M059J (cell line): Measurements from ENCODE around the gene ZNF710. TPM values are rescaled to one million over a fixed set of nuclear protein-coding genes. Genes with fewer than 3 reads are reported as not detected.

Experiments used
- DNase-seq: peaks from one replicate; pipeline ENCODE4 v3.0.0-alpha.2; 2012; ENCODE audit warnings: low read depth
- total RNA-seq: library from RNA; depleted of rRNA; stranded (reverse); fragments of >200 nt; shearing (Covaris generic); gene quantifications from 2 replicates; pipeline ENCODE4 v1.2.3, GENCODE V29; 2014

The ZNF710 gene
- total RNA-seq, 1 experiment from 2014 or later = 11.0 TPM

GRCh38 chr15:90079619-90080457 lies 78.7 kb downstream of the ZNF710 start:
- no peak for DNase-seq

GRCh38 chr15:90080458-90080755 lies 79.3 kb downstream of the ZNF710 start:
- no peak for DNase-seq

- no peak for DNase-seq
Observed at GRCh38 chr15:90080818-90081393, 79.8 kb downstream of the ZNF710 start.

- no peak for DNase-seq
Observed at GRCh38 chr15:90082140-90082715, 81.1 kb downstream of the ZNF710 start.

GRCh38 chr15:90083419-90083818 lies 82.3 kb downstream of the ZNF710 start:
- DNase-seq = no peak

- no peak for DNase-seq
Observed at GRCh38 chr15:90083954-90084607, 83.0 kb downstream of the ZNF710 start.

- DNase-seq = no peak
Observed at GRCh38 chr15:90084876-90085423, 83.8 kb downstream of the ZNF710 start.

GRCh38 chr15:90085565-90085964 lies 84.4 kb downstream of the ZNF710 start:
- no peak for DNase-seq

- DNase-seq = peak; percentile 33
Observed at GRCh38 chr15:90086868-90087268, 85.7 kb downstream of the ZNF710 start.

GRCh38 chr15:90087454-90088154 lies 86.5 kb downstream of the ZNF710 start:
- DNase-seq = no peak

GRCh38 chr15:90090226-90090848 lies 89.2 kb downstream of the ZNF710 start:
- no peak for DNase-seq

GRCh38 chr15:90091156-90091931 lies 90.2 kb downstream of the ZNF710 start:
- DNase-seq = no peak

GRCh38 chr15:90095521-90095959 lies 94.4 kb downstream of the ZNF710 start:
- no peak for DNase-seq

GRCh38 chr15:90097475-90097874 lies 96.4 kb downstream of the ZNF710 start:
- DNase-seq = no peak

GRCh38 chr15:90099072-90099867 lies 98.1 kb downstream of the ZNF710 start:
- DNase-seq = no peak

GRCh38 chr15:90099868-90100831 lies 99.0 kb downstream of the ZNF710 start:
- DNase-seq = peak; percentile 71

- DNase-seq = no peak
Observed at GRCh38 chr15:90101130-90101968, 100.2 kb downstream of the ZNF710 start.
